H1 (cell line): ENCODE data around the gene CDH12. TPM values are rescaled to one million over a fixed set of nuclear protein-coding genes. Genes with fewer than 3 reads are reported as not detected.

ENCODE experiments used
- CTCF ChIA-PET: fragments of 300-600 bp; sonication (Branson Sonifier 250); formaldehyde crosslinking; loops from one replicate; lab custom pipeline; 2021; ENCODE audit not compliant: partially characterized antibody; lab: Charles Lee
- POLR2A ChIA-PET: fragments of 300-600 bp; sonication (Branson Sonifier 250); formaldehyde crosslinking; loops from one replicate; lab custom pipeline; 2021; ENCODE audit warnings: inconsistent platforms; ENCODE audit not compliant: partially characterized antibody; lab: Charles Lee
- DNase-seq, 2 experiments: peaks; one replicate each; pipeline versions ENCODE4 v3.0.0 to v3.0.0-alpha.2; 2010 to 2022; ENCODE audit warnings: low spot score in 2 of 2, low read depth in 1 of 2, mixed read lengths in 1 of 2
- FAIRE-seq: peaks from 2 replicates; lab custom pipeline; 2011; peaks lifted over from hg19 to GRCh38; lab: Jason Lieb, UNC
- H2AFZ ChIP-seq: 2 replicates; pipeline ENCODE4 v1.8.1; 2012; ENCODE audit warnings: low read length, inconsistent platforms
- H2AK5ac ChIP-seq: 2 replicates; pipeline ENCODE4 v1.6.1; 2013; ENCODE audit warnings: low read depth, low read length
- H2BK120ac ChIP-seq: replicated peaks from 2 replicates; pipeline ENCODE3; 2013; ENCODE audit warnings: low read depth, low read length, inconsistent platforms
- H2BK12ac ChIP-seq: 2 replicates; pipeline ENCODE4 v1.6.1; 2013; ENCODE audit warnings: low read depth, low read length
- H2BK15ac ChIP-seq: 2 replicates; pipeline ENCODE4 v1.6.1; 2013; ENCODE audit warnings: low read length
- H2BK20ac ChIP-seq: 2 replicates; pipeline ENCODE4 v1.6.1; 2013; ENCODE audit warnings: low read length
- H2BK5ac ChIP-seq: 2 replicates; pipeline ENCODE4 v1.6.1; 2013; ENCODE audit warnings: low read depth, low read length
- H3K14ac ChIP-seq: 2 replicates; pipeline ENCODE4 v1.6.1; 2013; ENCODE audit warnings: inconsistent platforms; ENCODE audit not compliant: insufficient read length
- H3K18ac ChIP-seq: 2 replicates; pipeline ENCODE4 v1.6.1; 2013; ENCODE audit warnings: low read length; ENCODE audit errors: extremely low read depth
- H3K23ac ChIP-seq: 2 replicates; pipeline ENCODE4 v1.6.1; 2013; ENCODE audit warnings: inconsistent platforms; ENCODE audit not compliant: insufficient read length
- H3K23me2 ChIP-seq: 2 replicates; pipeline ENCODE4 v1.6.1; 2013; ENCODE audit warnings: low read depth, low read length
- H3K27ac ChIP-seq: 2 replicates; pipeline ENCODE4 v1.6.1; 2011; ENCODE audit warnings: low read depth, low read length, inconsistent platforms
- H3K27me3 ChIP-seq, 4 experiments: replicated peaks in 1 of 4; 1 replicate in 1 of 4; 2 replicates in 3 of 4; pipeline versions ENCODE4 v1.6.1 to v1.8.1; 2011 to 2013; ENCODE audit warnings: low read length in 3 of 4, mild to moderate bottlenecking in 3 of 4, inconsistent platforms in 2 of 4, mixed read lengths in 2 of 4, moderate library complexity in 1 of 4; ENCODE audit not compliant: control insufficient read depth in 3 of 4, insufficient read depth in 3 of 4; ENCODE audit errors: extremely low read depth in 1 of 4
- H3K36me3 ChIP-seq, 4 experiments: 2 replicates each; pipeline versions ENCODE4 v1.6.1 to v1.8.1; 2011 to 2013; ENCODE audit warnings: mild to moderate bottlenecking in 4 of 4, low read length in 3 of 4, moderate library complexity in 2 of 4, control low read depth in 1 of 4, inconsistent platforms in 1 of 4; ENCODE audit not compliant: insufficient read depth in 4 of 4, control insufficient read depth in 2 of 4
- H3K4ac ChIP-seq: replicated peaks from 2 replicates; pipeline ENCODE3; 2013; ENCODE audit warnings: low read length, low read depth, mixed read lengths, inconsistent platforms; ENCODE audit not compliant: insufficient read length
- H3K4me1 ChIP-seq, 4 experiments: replicated peaks in 1 of 4; 1 replicate in 1 of 4; 2 replicates in 3 of 4; pipeline versions ENCODE4 v1.6.1 to v1.8.1; 2011 to 2013; ENCODE audit warnings: low read length in 3 of 4, inconsistent platforms in 2 of 4, mixed read lengths in 1 of 4; ENCODE audit not compliant: insufficient read depth in 4 of 4, control insufficient read depth in 3 of 4
- H3K4me2 ChIP-seq, 2 experiments: 2 replicates each; pipeline versions ENCODE4 v1.6.1 to v1.8.1; 2011 to 2013; ENCODE audit warnings: low read depth in 2 of 2, low read length in 2 of 2, control low read depth in 1 of 2, inconsistent platforms in 1 of 2, mild to moderate bottlenecking in 1 of 2; ENCODE audit not compliant: insufficient read depth in 1 of 2
- H3K4me3 ChIP-seq, 4 experiments: fragments of 200-600, 300-600 bp in 1 of 4; sonication (generic), shearing (Covaris generic), sonication (Bioruptor Twin) in 1 of 4; 2 replicates each; pipeline versions ENCODE4 v1.5.1 to v1.8.1; 2011 to 2016; ENCODE audit warnings: low read length in 4 of 4, low read depth in 3 of 4, control low read depth in 2 of 4, inconsistent platforms in 2 of 4, mild to moderate bottlenecking in 2 of 4, mixed read lengths in 1 of 4, moderate library complexity in 1 of 4; ENCODE audit not compliant: insufficient read depth in 2 of 4; ENCODE audit errors: extremely low read depth in 1 of 4
- H3K56ac ChIP-seq: replicated peaks from 2 replicates; pipeline ENCODE3; 2013; ENCODE audit warnings: low read depth, mild to moderate bottlenecking, mixed read lengths, low read length, inconsistent platforms; ENCODE audit not compliant: insufficient read length
- H3K79me1 ChIP-seq: 2 replicates; pipeline ENCODE4 v1.6.1; 2013; ENCODE audit warnings: low read depth, low read length, control low read depth
- H3K79me2 ChIP-seq, 2 experiments: 2 replicates each; pipeline versions ENCODE4 v1.6.1 to v1.8.1; 2012 to 2013; ENCODE audit warnings: low read length in 2 of 2, mild to moderate bottlenecking in 2 of 2, inconsistent platforms in 1 of 2; ENCODE audit not compliant: insufficient read depth in 2 of 2, control insufficient read depth in 1 of 2
- H3K9ac ChIP-seq, 4 experiments: replicated peaks in 1 of 4; 1 replicate in 1 of 4; 2 replicates in 3 of 4; pipeline versions ENCODE4 v1.6.1 to v1.8.1; 2011 to 2013; ENCODE audit warnings: low read depth in 3 of 4, low read length in 3 of 4, control low read depth in 2 of 4, mild to moderate bottlenecking in 2 of 4, moderate library complexity in 2 of 4, inconsistent platforms in 1 of 4; ENCODE audit errors: extremely low read depth in 1 of 4
- H3K9me3 ChIP-seq, 2 experiments: 2 replicates each; pipeline versions ENCODE4 v1.6.1 to v1.8.1; 2012 to 2013; ENCODE audit warnings: mild to moderate bottlenecking in 2 of 2, moderate library complexity in 2 of 2, control low read depth in 1 of 2, inconsistent platforms in 1 of 2, low read depth in 1 of 2, low read length in 1 of 2, mixed read lengths in 1 of 2; ENCODE audit not compliant: insufficient read depth in 2 of 2
- H4K20me1 ChIP-seq, 2 experiments: replicated peaks in 1 of 2; 2 replicates each; pipeline versions ENCODE3 to v1.8.1; 2011 to 2013; ENCODE audit warnings: inconsistent platforms in 2 of 2, low read length in 2 of 2, mild to moderate bottlenecking in 1 of 2; ENCODE audit not compliant: insufficient read depth in 2 of 2, control insufficient read depth in 1 of 2
- H4K5ac ChIP-seq: 2 replicates; pipeline ENCODE4 v1.6.1; 2013; ENCODE audit warnings: low read length, low read depth, mixed read lengths, inconsistent platforms; ENCODE audit not compliant: insufficient read length
- H4K8ac ChIP-seq: 2 replicates; pipeline ENCODE4 v1.8.0; 2013; ENCODE audit warnings: mild to moderate bottlenecking, moderate library complexity, low read length, inconsistent platforms; ENCODE audit not compliant: insufficient read depth; ENCODE audit errors: extremely low read depth
- H4K91ac ChIP-seq: replicated peaks from 2 replicates; pipeline ENCODE3; 2013; ENCODE audit warnings: low read length, mixed read lengths, inconsistent platforms; ENCODE audit not compliant: insufficient read length
- GABPA ChIP-seq: IDR thresholded peaks from 2 replicates; pipeline ENCODE4 v1.6.1; 2011; ENCODE audit warnings: mild to moderate bottlenecking, low read length, moderate library complexity, borderline replicate concordance; ENCODE audit not compliant: insufficient read depth
- MAFK ChIP-seq: IDR thresholded peaks from 2 replicates; pipeline ENCODE4 v1.6.1; 2012; ENCODE audit warnings: low read depth, mild to moderate bottlenecking, improper control_type of control experiment, low read length
- SP4 ChIP-seq: IDR thresholded peaks from 2 replicates; pipeline ENCODE4 v1.6.1; 2012; ENCODE audit warnings: low read length, inconsistent platforms
- SRF ChIP-seq: IDR thresholded peaks from 2 replicates; pipeline ENCODE4 v1.6.1; 2011; ENCODE audit warnings: mild to moderate bottlenecking, low read depth, low read length, moderate library complexity
- polyA plus RNA-seq, 7 experiments: library from polyadenylated mRNA; depleted of rRNA in 3 of 7; stranded (reverse) in 5 of 7; unstranded in 2 of 7; fragments of >200 nt in 5 of 7; fragments of 200-250 nt in 2 of 7; gene quantifications; 1 replicate in 5 of 7; 2 replicates in 1 of 7; 4 replicates in 1 of 7; pipeline versions ENCODE4 v1.2.1 to v1.2.3, GENCODE V29; 2011 to 2013; ENCODE audit warnings: missing spikeins in 2 of 7, mixed read lengths in 2 of 7
- total RNA-seq: library from RNA; stranded (reverse); fragmentation: NEBNext Ultra II Directional; extraction: Animal tissue kit (Norgen Biotek cat#: 25700); gene quantifications from 2 replicates; pipeline ENCODE4 v1.2.1, GENCODE V29; 2021

CDH12 gene
- total and polyA plus RNA-seq, 2 of the 8 experiments (the other 6 are each of a cell fraction or from before 2014, with no cell fraction given), result 0.03 TPM; not detected in 1

GRCh38 chr5:22316294-22316693, 536.9 kb downstream of the CDH12 start:
- Histone ChIP-seq H2BK5ac (no peak overlapping the region), H3K79me1 (no peaks in the 10 kb centered on the region), H3K9me3 (no peaks in the 10 kb centered on the region), H3K18ac (no peak overlapping the region), H4K20me1 (no peaks in the 10 kb centered on the region), H3K23ac (no peak overlapping the region), H4K5ac (no peak overlapping the region), H3K4me2 (no peak overlapping the region), H3K9ac (no peak overlapping the region), H2BK15ac (no peak overlapping the region), H3K79me2 (no peaks in the 10 kb centered on the region), H3K4ac (no peak overlapping the region), H3K27ac (no peak overlapping the region), H2BK120ac (no peak overlapping the region), H3K14ac (no peak overlapping the region), H4K8ac (no peak overlapping the region), H2BK20ac (no peak overlapping the region), H3K56ac (no peak overlapping the region), H3K4me3 (no peak overlapping the region), H3K27me3 (no peaks in the 10 kb centered on the region), H3K23me2 (no peaks in the 10 kb centered on the region), H2BK12ac (no peak overlapping the region), H4K91ac (no peak overlapping the region), H3K36me3 (no peaks in the 10 kb centered on the region), H2AFZ (no peak overlapping the region), H2AK5ac (no peak overlapping the region), H3K4me1 (no peaks in the 10 kb centered on the region)
- ChIA-PET POLR2A (no interaction called here), CTCF (no interaction called here)
- no peak for TF ChIP-seq GABPA
- TF ChIP-seq MAFK, result peak; percentile 8; the same call in 1 of the 2 replicates
- TF ChIP-seq SRF, result no peak
- TF ChIP-seq SP4, result no peak
- FAIRE-seq, result no peak
- no peak for DNase-seq
